Measurements from ENCODE around the gene MAP4K5. TPM values are rescaled to one million over a fixed set of nuclear protein-coding genes. Genes with fewer than 3 reads are reported as not detected.
"Not testable (repeated sequence)": the region's sequence is repeated elsewhere in the genome, so short reads cannot be mapped to it uniquely, and the experiment has no call there.

The MAP4K5 gene
- total and polyA plus RNA-seq, 12 donors = 7.1 to 19.8 (median 11.2) TPM

DNA sequence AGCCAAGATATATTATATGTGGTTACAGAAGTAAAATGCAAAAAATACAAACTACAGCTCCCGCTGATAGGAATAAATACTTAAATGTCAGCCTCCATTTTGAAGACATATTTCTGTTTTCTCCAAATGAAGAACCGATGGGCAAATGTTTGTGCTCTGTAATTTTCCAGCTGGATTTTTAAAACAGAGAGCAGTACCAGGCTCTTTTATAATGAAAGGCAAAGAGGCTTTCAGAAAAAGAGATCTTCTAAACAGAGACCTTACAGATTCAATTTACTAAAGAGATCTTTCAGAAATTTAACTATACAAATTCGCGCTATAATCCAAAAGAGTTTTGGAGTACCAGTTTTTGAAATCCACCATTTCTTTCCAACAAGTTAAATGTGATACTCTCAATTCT, 19.9 kb downstream of the MAP4K5 start:
- ATAC-seq = no peak
- peaks cover 0 to 5% (median 0%) of the 10 kb centered on the region in 11 donors for H3K9me3 ChIP-seq
- 94 to 96% methylated on average over 4 of the region's 4 CpGs for WGBS, 2 donors
- H3K4me1 ChIP-seq = peaks cover 0 to 6% (median 0%) of the 10 kb centered on the region in 9 donors
- DNase-seq = no peak
- no peak overlapping the region for H3K4me3 ChIP-seq
- intact Hi-C loops (cut with DNase I) = no loop called here
- TF ChIP-seq, protein P1, sequence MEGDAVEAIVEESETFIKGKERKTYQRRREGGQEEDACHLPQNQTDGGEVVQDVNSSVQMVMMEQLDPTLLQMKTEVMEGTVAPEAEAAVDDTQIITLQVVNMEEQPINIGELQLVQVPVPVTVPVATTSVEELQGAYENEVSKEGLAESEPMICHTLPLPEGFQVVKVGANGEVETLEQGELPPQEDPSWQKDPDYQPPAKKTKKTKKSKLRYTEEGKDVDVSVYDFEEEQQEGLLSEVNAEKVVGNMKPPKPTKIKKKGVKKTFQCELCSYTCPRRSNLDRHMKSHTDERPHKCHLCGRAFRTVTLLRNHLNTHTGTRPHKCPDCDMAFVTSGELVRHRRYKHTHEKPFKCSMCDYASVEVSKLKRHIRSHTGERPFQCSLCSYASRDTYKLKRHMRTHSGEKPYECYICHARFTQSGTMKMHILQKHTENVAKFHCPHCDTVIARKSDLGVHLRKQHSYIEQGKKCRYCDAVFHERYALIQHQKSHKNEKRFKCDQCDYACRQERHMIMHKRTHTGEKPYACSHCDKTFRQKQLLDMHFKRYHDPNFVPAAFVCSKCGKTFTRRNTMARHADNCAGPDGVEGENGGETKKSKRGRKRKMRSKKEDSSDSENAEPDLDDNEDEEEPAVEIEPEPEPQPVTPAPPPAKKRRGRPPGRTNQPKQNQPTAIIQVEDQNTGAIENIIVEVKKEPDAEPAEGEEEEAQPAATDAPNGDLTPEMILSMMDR (IDR thresholded peaks at IDR 0.05) = no peak
- H3K27me3 ChIP-seq = no peaks in the 10 kb centered on the region
- H3K27ac ChIP-seq = no peak overlapping the region
- H3K36me3 ChIP-seq = no peaks in the 10 kb centered on the region

- Histone ChIP-seq H3K27ac (no peak overlapping the region), H3K4me1 (peaks cover 0 to 6% (median 0%) of the 10 kb centered on the region in 9 donors), H3K9me3 (peaks cover 0 to 5% (median 0%) of the 10 kb centered on the region in 11 donors), H3K4me3 (no peak overlapping the region), H3K36me3 (no peaks in the 10 kb centered on the region), H3K27me3 (no peaks in the 10 kb centered on the region)
- TF ChIP-seq, protein P1 (IDR thresholded peaks at IDR 0.05) = no peak
- ATAC-seq (no peak), DNase-seq (no peak)
- WGBS, 2 donors = 91 to 93% methylated on average over 7 of the region's 7 CpGs
- intact Hi-C loops (cut with DNase I) = no loop called here
Measured at GRCh38 chr14:50510157-50510556, 22.2 kb downstream of the MAP4K5 start.

DNA sequence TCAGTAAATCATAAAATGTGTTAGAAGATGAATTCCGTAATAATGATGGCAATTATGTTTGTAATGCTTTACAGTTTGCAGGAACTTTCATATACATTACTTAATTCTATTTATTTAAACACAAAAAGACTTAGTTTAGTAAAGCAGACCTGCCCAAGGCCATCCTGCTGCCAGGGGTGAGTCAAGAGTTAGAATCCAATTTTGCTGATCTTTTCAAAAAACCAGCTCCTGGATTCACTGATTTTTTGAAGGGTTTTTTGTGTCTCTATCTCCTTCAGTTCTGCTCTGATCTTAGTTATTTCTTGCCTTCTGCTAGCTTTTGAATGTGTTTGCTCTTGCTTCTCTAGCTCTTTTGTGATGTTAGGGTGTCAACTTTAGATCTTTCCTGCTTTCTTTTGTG, 25.3 kb downstream of the MAP4K5 start:
- H3K27me3 ChIP-seq; intact Hi-C loops (cut with DNase I); ATAC-seq; H3K4me1 ChIP-seq; H3K4me3 ChIP-seq; DNase-seq; H3K27ac ChIP-seq; H3K9me3 ChIP-seq: not testable (repeated sequence)
- peaks cover 0 to 26% (median 0%) of the 10 kb centered on the region in 9 donors for H3K36me3 ChIP-seq
- 96 to 98% methylated on average over 1 of the region's 1 CpG for WGBS, 2 donors

DNA sequence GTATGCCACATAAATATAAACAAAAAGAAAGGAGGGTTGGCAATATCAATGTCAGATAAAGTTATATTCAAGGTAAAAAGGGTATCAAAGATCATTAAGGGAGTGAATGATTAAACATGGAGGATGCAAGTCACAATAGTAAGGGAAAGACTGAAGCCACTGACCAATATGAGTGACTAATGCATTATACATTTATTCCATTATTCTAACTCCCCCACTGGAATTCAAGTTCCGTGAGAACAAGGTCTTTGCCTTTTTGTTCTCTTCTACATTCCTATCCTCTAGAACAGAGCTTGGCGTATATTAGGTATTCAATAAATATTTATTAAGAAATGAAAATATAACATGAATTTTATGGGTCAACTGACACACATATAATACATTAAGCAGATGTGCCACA, 30.7 kb downstream of the MAP4K5 start:
- DNase-seq = no peak
- no peak overlapping the region for H3K4me3 ChIP-seq
- H3K27me3 ChIP-seq = no peaks in the 10 kb centered on the region
- H3K27ac ChIP-seq = no peak overlapping the region
- peaks cover 0 to 20% (median 9%) of the 10 kb centered on the region in 9 donors for H3K4me1 ChIP-seq
- ATAC-seq = no peak
- H3K9me3 ChIP-seq = no peaks in the 10 kb centered on the region
- 91 to 100% methylated on average over 2 of the region's 2 CpGs for WGBS, 2 donors
- TF ChIP-seq, protein P1 (IDR thresholded peaks at IDR 0.05) = no peak
- H3K36me3 ChIP-seq = peaks cover 0 to 38% (median 0%) of the 10 kb centered on the region in 9 donors
- intact Hi-C loops (cut with DNase I) = no loop called here

GRCh38 chr14:50497351-50497750, 35.0 kb downstream of the MAP4K5 start:
- no peak for DNase-seq
- ATAC-seq = no peak
- intact Hi-C loops (cut with DNase I) = no loop called here
- TF ChIP-seq, protein P1 (IDR thresholded peaks at IDR 0.05) = no peak
- Histone ChIP-seq H3K36me3 (peaks cover 0 to 16% (median 0%) of the 10 kb centered on the region in 9 donors), H3K27ac (no peak overlapping the region), H3K27me3 (no peaks in the 10 kb centered on the region), H3K4me1 (peaks cover 0 to 20% (median 9%) of the 10 kb centered on the region in 9 donors), H3K9me3 (no peaks in the 10 kb centered on the region), H3K4me3 (no peak overlapping the region)
- WGBS, 2 donors = 15 to 18% methylated on average over 2 of the region's 2 CpGs

All from heart right ventricle (tissue), 16 donors.